ENCODE measurements around the gene ZER1.
"Not testable (repeated sequence)": the region's sequence is repeated elsewhere in the genome, so short reads cannot be mapped to it uniquely, and the experiment has no call there.

ZER1 gene

DNA sequence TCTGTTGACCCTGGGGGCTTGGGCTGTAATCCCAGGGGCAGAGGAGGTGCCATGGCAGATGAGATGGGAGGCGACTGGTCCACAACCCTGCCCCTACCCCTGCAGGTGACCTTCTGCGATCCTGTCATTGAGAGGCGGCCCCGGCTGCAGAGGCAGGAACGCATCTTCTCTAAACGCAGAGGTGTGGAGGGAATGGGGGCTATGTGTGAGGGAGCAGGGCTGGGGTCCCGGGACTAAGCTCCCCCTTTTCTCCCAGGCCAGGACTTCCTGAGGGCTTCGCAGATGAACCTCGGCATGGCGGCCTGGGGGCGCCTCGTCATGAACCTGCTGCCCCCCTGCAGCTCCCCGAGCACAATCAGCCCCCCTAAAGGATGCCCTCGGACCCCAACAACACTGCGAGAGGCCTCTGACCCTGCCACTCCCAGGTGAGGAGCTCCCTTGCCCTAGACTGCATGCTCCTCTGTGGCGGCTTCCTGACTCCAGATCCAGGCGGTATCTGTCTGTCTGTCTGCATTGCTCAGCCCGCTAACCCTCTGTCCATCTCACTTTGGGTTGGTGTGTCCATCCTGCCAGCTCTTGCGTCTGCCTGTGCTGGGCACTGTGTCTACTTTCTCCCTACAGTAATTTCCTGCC, 57.7 kb downstream of the ZER1 start:
- no peak for DNase-seq

DNA sequence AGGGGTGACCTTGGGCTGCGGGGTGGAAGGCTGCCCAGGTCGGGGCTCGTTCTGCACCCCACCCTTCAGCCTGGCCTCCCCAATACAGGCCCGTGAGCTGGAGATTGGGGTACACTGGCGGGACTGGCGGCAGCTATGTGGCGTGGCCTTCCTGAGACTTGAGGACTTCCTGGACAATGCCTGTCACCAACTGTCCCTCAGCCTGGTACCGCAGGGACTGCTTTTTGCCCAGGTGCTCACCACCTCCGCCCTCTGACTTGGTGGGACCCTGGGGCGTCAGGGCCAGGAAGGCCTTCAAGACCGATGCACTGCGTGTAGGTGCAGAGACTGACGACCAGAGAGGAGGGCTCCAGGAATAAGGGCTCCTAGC, 58.3 kb downstream of the ZER1 start:
- no peak for DNase-seq

- no peak for DNase-seq
These were observed 59.0 kb downstream of the ZER1 start for GRCh38 chr9:128712451-128713410.

DNA sequence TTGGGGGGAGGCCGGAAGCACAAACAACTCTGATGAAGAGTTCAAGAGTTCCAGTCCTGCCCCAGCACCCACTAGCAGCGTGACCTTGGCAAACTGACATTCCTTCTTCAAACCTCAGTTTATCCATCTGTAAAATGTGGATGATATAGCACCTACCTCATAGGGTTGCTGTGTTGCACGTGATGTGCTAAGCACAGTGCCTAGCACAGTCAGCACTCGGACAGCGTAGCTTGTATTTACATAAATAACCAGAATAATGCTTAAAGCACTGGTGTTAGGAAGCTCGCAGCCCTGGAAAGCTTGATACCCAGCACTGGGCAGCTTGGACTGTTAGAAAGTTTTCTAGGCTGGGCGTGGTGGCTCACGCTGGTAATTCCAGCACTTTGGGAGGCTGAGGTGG, 64.3 kb downstream of the ZER1 start:
- DNase-seq = no peak

DNA sequence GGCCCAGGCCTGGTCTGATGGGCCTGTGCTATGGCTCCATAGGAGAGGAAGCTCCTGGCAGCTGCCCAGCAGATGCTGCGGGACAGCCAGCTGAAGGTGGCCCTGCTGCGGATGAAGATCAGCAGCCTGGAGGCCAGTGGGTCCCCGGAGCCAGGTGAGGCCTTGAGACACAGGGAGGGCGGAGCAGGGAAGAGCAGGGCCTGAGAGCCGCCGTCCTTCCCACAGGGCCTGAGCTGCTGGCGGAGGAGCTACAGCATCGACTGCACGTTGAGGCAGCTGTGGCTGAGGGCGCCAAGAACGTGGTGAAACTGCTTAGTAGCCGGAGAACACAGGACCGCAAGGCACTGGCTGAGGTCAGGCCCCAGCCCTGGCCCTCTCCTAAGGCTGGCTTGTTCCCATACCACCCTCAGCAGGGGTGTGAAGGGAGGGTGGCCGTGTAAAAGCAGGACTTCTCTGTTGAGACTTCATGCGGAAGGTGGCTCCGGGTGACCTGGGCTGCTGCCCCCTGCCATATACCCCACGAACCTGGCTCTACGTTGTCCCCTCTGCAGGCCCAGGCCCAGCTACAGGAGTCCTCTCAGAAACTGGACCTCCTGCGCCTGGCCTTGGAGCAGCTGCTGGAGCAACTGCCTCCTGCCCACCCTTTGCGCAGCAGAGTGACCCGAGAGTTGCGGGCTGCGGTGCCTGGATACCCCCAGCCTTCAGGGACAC, 64.9 kb downstream of the ZER1 start:
- DNase-seq = no peak

- DNase-seq = no peak
These were observed 65.7 kb downstream of the ZER1 start for GRCh38 chr9:128706045-128706444.

GRCh38 chr9:128705051-128705965, 66.4 kb downstream of the ZER1 start:
- no peak for DNase-seq

- DNase-seq = no peak
These were observed 67.4 kb downstream of the ZER1 start for GRCh38 chr9:128704356-128704670.

DNA sequence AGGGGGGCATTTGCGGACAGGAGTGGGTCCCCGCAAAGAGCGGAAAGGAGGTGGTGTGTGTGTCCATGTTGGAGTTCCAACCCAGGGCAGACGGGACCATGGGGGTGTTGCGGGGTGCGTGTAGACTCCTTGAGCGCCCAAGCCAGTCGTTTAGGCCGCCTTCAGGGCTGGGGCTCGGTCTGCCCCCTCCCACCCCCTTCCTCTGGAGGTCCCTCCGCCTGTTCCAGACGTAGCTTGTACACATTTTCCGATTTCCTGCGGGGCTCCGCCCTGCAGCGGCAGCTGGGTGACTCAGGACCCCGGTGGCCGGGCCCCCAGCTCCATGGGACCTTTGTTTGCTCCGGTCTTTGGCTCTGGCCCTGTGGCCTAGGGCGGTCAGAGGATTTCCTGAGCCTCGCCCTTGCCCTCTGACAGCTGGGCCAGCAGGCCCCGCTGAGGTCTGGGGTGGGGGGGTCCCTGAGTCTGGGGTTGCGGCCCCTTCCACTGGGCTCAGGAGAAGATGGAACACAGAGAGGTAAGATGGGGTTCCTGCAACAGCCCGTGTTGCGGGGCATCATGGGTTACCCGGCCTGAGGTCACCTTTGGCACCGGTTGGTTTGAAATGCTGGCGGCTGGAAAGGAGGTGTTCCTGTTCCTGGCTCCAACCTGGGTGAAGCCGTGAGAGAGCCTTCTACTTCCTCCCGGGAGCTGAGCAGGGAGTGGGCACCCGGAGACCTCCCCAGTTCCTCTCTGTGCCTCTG, 67.9 kb downstream of the ZER1 start:
- DNase-seq = no peak

- no peak for DNase-seq
These were observed 68.6 kb downstream of the ZER1 start for GRCh38 chr9:128702949-128703615.

DNA sequence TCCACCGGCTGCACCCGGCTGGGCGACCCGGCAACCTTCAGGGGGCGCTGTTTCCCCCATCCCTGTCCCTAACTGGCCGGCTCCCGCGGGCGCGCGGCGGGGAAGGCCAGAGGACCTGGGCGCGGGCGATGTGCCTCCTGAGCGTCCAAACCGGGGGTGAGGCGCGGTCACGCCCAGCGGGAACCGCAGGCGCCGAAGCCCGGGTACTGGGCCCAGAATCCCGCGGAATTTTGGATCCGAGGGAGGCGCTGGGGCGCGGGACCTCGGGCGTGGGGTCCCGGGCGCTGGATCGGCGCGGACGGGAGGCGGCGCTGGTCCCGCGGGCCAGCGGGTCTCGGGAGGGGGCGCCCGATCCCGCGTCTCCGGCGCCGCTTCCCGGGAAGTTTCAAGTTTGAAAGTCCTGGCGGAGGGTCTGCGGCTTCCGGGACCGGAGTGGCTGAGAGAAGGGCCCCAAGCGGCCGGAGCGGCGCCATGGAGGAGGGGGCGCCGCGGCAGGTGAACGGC, 69.2 kb downstream of the ZER1 start, which contains the start of gene PKN3:
Gene PKN3, plus strand, starts transcription at position 59 of the 504 bp plus-strand sequence. Its CDS starts 413 bp downstream, at position 472.
- DNase-seq = peak; percentile 79

- DNase-seq = no peak
These were observed 70.4 kb downstream of the ZER1 start for GRCh38 chr9:128701227-128701854.

GRCh38 chr9:128699096-128699795, 72.5 kb downstream of the ZER1 start:
- DNase-seq = not testable (repeated sequence)

DNA sequence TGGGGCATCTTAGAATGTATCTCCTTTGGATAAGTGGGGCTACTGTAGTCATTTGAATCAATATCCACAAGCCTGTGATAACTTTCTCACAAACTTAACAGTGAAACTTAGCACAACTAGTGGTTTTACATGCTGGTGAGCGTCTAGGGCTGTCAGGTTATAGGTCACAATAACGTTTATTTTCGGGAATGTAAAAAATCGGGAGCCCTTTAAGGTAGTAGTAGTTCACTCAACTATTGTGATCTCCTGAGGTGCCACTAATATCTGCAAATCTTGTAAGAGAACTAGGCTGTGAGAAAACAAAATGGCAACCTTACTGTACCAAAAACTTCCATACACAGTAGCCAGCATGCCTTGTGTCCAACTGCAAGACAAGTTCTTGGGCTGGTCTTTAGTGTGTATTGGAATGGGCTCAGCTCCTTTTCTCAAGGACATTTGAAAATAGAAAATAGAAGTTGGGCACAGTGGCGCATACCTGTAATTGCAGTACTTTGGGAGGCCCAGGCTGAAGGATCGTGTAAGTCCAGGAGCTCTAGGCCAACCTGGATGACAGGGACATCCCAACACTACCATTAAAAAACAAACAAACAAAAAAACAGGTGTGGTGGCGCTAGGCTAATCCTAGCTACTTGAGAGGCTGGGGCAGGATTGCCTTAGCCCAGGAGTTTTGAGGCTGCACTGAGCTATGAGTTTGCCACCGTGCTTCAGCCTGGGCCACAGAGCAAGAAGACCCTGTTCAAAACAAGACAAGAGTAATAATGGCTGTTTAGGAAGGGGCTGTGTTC, 74.6 kb downstream of the ZER1 start:
- DNase-seq = no peak

DNA sequence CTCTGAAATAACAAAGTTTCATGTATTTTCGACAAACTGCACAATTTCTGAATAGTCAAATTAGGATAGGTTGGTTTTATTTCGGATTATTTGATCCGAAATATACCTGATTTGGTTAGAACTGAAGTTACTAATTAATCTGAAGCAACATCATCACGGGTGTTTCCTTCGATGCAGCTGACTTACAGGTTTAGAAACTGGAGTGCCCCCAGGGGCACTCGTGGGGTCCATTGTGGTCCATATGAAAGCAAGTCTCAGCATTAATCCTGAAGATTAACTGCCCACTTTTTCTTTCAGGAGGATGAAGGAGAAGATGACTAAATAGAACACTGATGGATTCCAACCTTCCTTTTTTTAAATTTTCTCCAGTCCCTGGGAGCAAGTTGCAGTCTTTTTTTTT, 77.4 kb downstream of the ZER1 start:
- no peak for DNase-seq

- DNase-seq = not testable (repeated sequence)
These were observed 78.0 kb downstream of the ZER1 start for GRCh38 chr9:128693738-128694137.

GRCh38 chr9:128690684-128691034, 81.1 kb downstream of the ZER1 start:
- DNase-seq = no peak

- DNase-seq = no peak
These were observed 81.7 kb downstream of the ZER1 start for GRCh38 chr9:128689820-128690683.
